Frontal cortex (tissue), 4 donors: Measurements from ENCODE around the gene C1QTNF2. TPM values are rescaled to one million over a fixed set of nuclear protein-coding genes. Genes with fewer than 3 reads are reported as not detected.

Experiments
- DNase-seq, 2 donors: peaks; one replicate each; pipeline ENCODE4 v3.0.0; 2012; ENCODE audit warnings: low spot score in 2 of 2
- FAIRE-seq: peaks from 2 replicates; lab custom pipeline; 2012; peaks lifted over from hg19 to GRCh38; lab: Jason Lieb, UNC
- small RNA-seq: library from RNA; depleted of rRNA; stranded (forward); fragments of <200 nt; gene quantifications from one replicate; pipeline ENCODE3, GENCODE V24; 2014
- total RNA-seq: library from RNA; depleted of rRNA; stranded (reverse); fragments of >200 nt; gene quantifications from one replicate; pipeline ENCODE4 v1.2.3, GENCODE V29; 2014
- donor health status: control.
- donor health status: control.
- donor health status: control.

The C1QTNF2 gene
- total RNA-seq, 1 donor from 2014 or later: 2.0 TPM

- DNase-seq (peak in 1 of 2 donors; percentile 11), FAIRE-seq (no peak)
These were observed 58.8 kb downstream of the C1QTNF2 start for GRCh38 chr5:160311491-160312133.

GRCh38 chr5:160310552-160311295 lies 59.7 kb downstream of the C1QTNF2 start:
- peak in 1 of 2 donors; percentile 9 for DNase-seq
- no peak for FAIRE-seq

GRCh38 chr5:160310140-160310539 lies 60.3 kb downstream of the C1QTNF2 start:
- no peak for FAIRE-seq
- no peak for DNase-seq

- DNase-seq (no peak), FAIRE-seq (no peak)
These were observed 63.7 kb downstream of the C1QTNF2 start for GRCh38 chr5:160306696-160307095.

GRCh38 chr5:160305319-160305718 lies 65.1 kb downstream of the C1QTNF2 start:
- DNase-seq (no peak), FAIRE-seq (no peak)

- FAIRE-seq (no peak), DNase-seq (no peak)
These were observed 66.7 kb downstream of the C1QTNF2 start for GRCh38 chr5:160303690-160304089.

- no peak for FAIRE-seq
- no peak for DNase-seq
These were observed 72.2 kb downstream of the C1QTNF2 start for GRCh38 chr5:160298189-160298588.

- FAIRE-seq (no peak), DNase-seq (no peak)
These were observed 72.7 kb downstream of the C1QTNF2 start for GRCh38 chr5:160297776-160298175.

Small RNAs within 50 kb of the gene (small RNA-seq; reads per million reads assigned to genes)
- not detected for gene AC112191.3

Other genes with a start within 250 kb of the C1QTNF2 start
- 4.5 TPM for gene FABP6, start 141.1 kb downstream of the C1QTNF2 start, total RNA-seq
- gene CCNJL, start 58.1 kb downstream of the C1QTNF2 start, total RNA-seq: 0.82 TPM
- gene FAM200C, start 29.4 kb upstream of the C1QTNF2 start, total RNA-seq: 33.8 TPM
- 56.3 TPM for gene SLU7, start 48.5 kb upstream of the C1QTNF2 start, total RNA-seq
- 12.6 TPM for gene PTTG1, start 51.2 kb upstream of the C1QTNF2 start, total RNA-seq